Epithelial cell of prostate (primary cell): Measurements from ENCODE around the gene ZNF146.
A peak's percentile ranks its signal among the peaks of the same experiment; 100 is the strongest.
"Not testable (repeated sequence)": the region's sequence is repeated elsewhere in the genome, so short reads cannot be mapped to it uniquely, and the experiment has no call there.

Source experiments
- DNase-seq: peaks from one replicate; pipeline ENCODE4 v3.0.0-alpha.2; 2011; ENCODE audit warnings: low read depth, low spot score
- H3K27ac ChIP-seq: fragments of 450-650 bp; 2 replicates; pipeline ENCODE4 v1.5.1; 2017; ENCODE audit warnings: mild to moderate bottlenecking

ZNF146 gene

GRCh38 chr19:36214386-36215275 is at the start of gene ZNF146, which contains the start of gene ZNF565:
TSS of gene ZNF146 (plus strand) at chr19:36215106. CDS start at chr19:36236441, 21,335 bp downstream.
TSS of gene ZNF565 (minus strand) at chr19:36214665. CDS start at chr19:36201985, 12,680 bp downstream.
- DNase-seq: peak; percentile 91
- H3K27ac ChIP-seq: peak within 1 kb of the TSS; percentile 87

GRCh38 chr19:36169084-36169760 is 45.7 kb upstream of the ZNF146 start:
- peak overlapping the region; percentile 15 for H3K27ac ChIP-seq
- no peak for DNase-seq

- DNase-seq: no peak
Measured at GRCh38 chr19:36172852-36173251, 42.1 kb upstream of the ZNF146 start.

GRCh38 chr19:36173846-36174245 is 41.1 kb upstream of the ZNF146 start:
- not testable (repeated sequence) for DNase-seq, H3K27ac ChIP-seq

More at GRCh38 chr19:36172852-36173251, 42.1 kb upstream of the ZNF146 start:
- no peak overlapping the region for H3K27ac ChIP-seq

GRCh38 chr19:36179077-36179476 is 35.8 kb upstream of the ZNF146 start:
- not testable (repeated sequence) for H3K27ac ChIP-seq, DNase-seq

- no peak for DNase-seq
- peak overlapping the region; percentile 24 for H3K27ac ChIP-seq
Measured at GRCh38 chr19:36182612-36183244, 32.2 kb upstream of the ZNF146 start.

- DNase-seq: no peak
Measured at GRCh38 chr19:36183245-36183628, 31.7 kb upstream of the ZNF146 start.

GRCh38 chr19:36186722-36187121 is 28.2 kb upstream of the ZNF146 start:
- not testable (repeated sequence) for DNase-seq, H3K27ac ChIP-seq

More at GRCh38 chr19:36183245-36183628, 31.7 kb upstream of the ZNF146 start:
- peak overlapping the region; percentile 24 for H3K27ac ChIP-seq

- H3K27ac ChIP-seq: no peak overlapping the region
- no peak for DNase-seq
Measured at GRCh38 chr19:36196249-36196648, 18.7 kb upstream of the ZNF146 start.

GRCh38 chr19:36198119-36198518 is 16.8 kb upstream of the ZNF146 start:
- no peak for DNase-seq
- no peak overlapping the region for H3K27ac ChIP-seq

- DNase-seq: no peak
- no peak overlapping the region for H3K27ac ChIP-seq
Measured at GRCh38 chr19:36201684-36202083, 13.2 kb upstream of the ZNF146 start.

- no peak overlapping the region for H3K27ac ChIP-seq
- DNase-seq: no peak
Measured at GRCh38 chr19:36203293-36203692, 11.6 kb upstream of the ZNF146 start.

GRCh38 chr19:36207605-36208252 is 7.2 kb upstream of the ZNF146 start:
- no peak for DNase-seq
- H3K27ac ChIP-seq: no peak overlapping the region

GRCh38 chr19:36209372-36209771 is 5.5 kb upstream of the ZNF146 start:
- DNase-seq: no peak
- no peak overlapping the region for H3K27ac ChIP-seq

GRCh38 chr19:36210497-36210896 is 4.4 kb upstream of the ZNF146 start:
- H3K27ac ChIP-seq: no peak overlapping the region
- DNase-seq: no peak

- no peak for DNase-seq
- H3K27ac ChIP-seq: no peak overlapping the region
Measured at GRCh38 chr19:36212895-36213294, 2.0 kb upstream of the ZNF146 start.

GRCh38 chr19:36215276-36216123 is 594 bp downstream of the ZNF146 start:
- peak overlapping the region; percentile 87 for H3K27ac ChIP-seq
- DNase-seq: no peak

- DNase-seq: no peak
- no peak overlapping the region for H3K27ac ChIP-seq
Measured at GRCh38 chr19:36221474-36221873, 6.6 kb downstream of the ZNF146 start.

GRCh38 chr19:36222503-36222902 is 7.6 kb downstream of the ZNF146 start:
- DNase-seq: no peak
- no peak overlapping the region for H3K27ac ChIP-seq
